CD4-positive, alpha-beta T cell treated with Interleukin-2 at 100 ng/mL for 4 hours (primary cell): Measurements from ENCODE around the gene GOLGA2.
"Not testable (repeated sequence)": the region's sequence is repeated elsewhere in the genome, so short reads cannot be mapped to it uniquely, and the experiment has no call there.

Experiments used
- DNase-seq: peaks from one replicate; pipeline ENCODE4 v3.0.0-alpha.2; 2020; ENCODE audit warnings: low spot score

Gene GOLGA2

GRCh38 chr9:128292009-128292408 is 16.2 kb upstream of the GOLGA2 start:
- DNase-seq = no peak

- DNase-seq = no peak
Observed at GRCh38 chr9:128288273-128289004, 12.6 kb upstream of the GOLGA2 start.

GRCh38 chr9:128286440-128286839 is 10.6 kb upstream of the GOLGA2 start:
- DNase-seq = no peak

GRCh38 chr9:128285033-128285784 is 9.4 kb upstream of the GOLGA2 start:
- no peak for DNase-seq

GRCh38 chr9:128282500-128282899 is 6.7 kb upstream of the GOLGA2 start:
- DNase-seq = no peak

- DNase-seq = no peak
Observed at GRCh38 chr9:128280084-128280622, 4.3 kb upstream of the GOLGA2 start.

GRCh38 chr9:128279088-128280073 is 3.6 kb upstream of the GOLGA2 start:
- not testable (repeated sequence) for DNase-seq

- no peak for DNase-seq
Observed at GRCh38 chr9:128276574-128277270, 915 bp upstream of the GOLGA2 start.

GRCh38 chr9:128276008-128276573 is 284 bp upstream of the GOLGA2 start, which contains the start of gene SWI5:
Gene SWI5, plus strand, starts transcription at chr9:128276276.
- peak; percentile 100 for DNase-seq

- no peak for DNase-seq
Observed at GRCh38 chr9:128274245-128274644, 1.6 kb downstream of the GOLGA2 start.

GRCh38 chr9:128271512-128271911 is 4.3 kb downstream of the GOLGA2 start:
- no peak for DNase-seq

- no peak for DNase-seq
Observed at GRCh38 chr9:128271112-128271511, 4.7 kb downstream of the GOLGA2 start.

GRCh38 chr9:128266868-128267590 is 8.8 kb downstream of the GOLGA2 start:
- no peak for DNase-seq

- DNase-seq = no peak
Observed at GRCh38 chr9:128265348-128265847, 10.4 kb downstream of the GOLGA2 start.

- no peak for DNase-seq
Observed at GRCh38 chr9:128262687-128263086, 13.1 kb downstream of the GOLGA2 start.

- DNase-seq = no peak
Observed at GRCh38 chr9:128260340-128260739, 15.5 kb downstream of the GOLGA2 start.

GRCh38 chr9:128259156-128259555 is 16.7 kb downstream of the GOLGA2 start:
- DNase-seq = no peak

- DNase-seq = no peak
Observed at GRCh38 chr9:128258326-128258725, 17.5 kb downstream of the GOLGA2 start.

GRCh38 chr9:128257907-128258306 is 17.9 kb downstream of the GOLGA2 start:
- DNase-seq = no peak
